GM19467 (cell line): ENCODE measurements around the gene PTAR1.

Experiments used
- ATAC-seq: cut with Tn5 transposase; IDR thresholded peaks from one replicate; pipeline ENCODE4 v1.9.1; 2021; ENCODE audit warnings: mild to moderate bottlenecking, moderate library complexity; ENCODE audit not compliant: unreplicated experiment

The PTAR1 gene

DNA sequence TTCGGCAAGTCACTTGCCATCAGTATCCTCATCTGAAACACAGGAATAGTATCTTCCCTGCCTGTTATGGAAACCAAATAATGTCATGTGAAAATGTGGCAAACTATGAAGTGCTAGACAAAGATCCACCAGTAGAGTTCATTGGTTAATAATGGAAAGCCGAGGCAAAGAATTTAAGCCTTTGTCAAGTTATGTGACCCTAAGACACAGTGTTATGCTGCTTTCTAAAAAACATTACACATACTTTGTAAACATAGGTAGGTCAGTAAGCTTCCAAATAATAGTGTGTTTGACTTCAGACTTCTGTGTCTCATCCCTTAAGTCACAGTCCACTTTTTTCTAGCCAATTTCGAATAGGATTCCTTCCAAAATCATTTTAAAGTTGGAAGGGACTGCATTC is 6.0 kb downstream of the PTAR1 start:
- no peak for ATAC-seq

DNA sequence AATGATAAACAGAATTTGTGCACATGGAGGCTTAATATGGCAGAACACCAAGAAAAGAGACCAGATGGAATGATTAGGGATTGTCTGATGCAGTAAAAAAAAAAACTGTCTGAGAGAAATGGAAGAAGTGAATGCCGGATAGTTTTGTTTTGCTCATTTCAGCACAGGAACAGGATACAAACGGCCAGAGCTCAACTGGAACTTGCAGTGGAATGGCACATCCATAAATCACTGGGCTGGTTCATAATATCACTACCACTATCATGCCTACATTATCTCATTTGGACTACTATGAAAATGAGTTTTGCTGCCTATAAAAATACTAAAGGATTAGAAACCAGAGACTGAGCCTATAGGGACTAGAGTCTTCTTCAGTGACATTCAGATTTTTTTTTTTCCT is 9.7 kb downstream of the PTAR1 start:
- ATAC-seq = no peak

DNA sequence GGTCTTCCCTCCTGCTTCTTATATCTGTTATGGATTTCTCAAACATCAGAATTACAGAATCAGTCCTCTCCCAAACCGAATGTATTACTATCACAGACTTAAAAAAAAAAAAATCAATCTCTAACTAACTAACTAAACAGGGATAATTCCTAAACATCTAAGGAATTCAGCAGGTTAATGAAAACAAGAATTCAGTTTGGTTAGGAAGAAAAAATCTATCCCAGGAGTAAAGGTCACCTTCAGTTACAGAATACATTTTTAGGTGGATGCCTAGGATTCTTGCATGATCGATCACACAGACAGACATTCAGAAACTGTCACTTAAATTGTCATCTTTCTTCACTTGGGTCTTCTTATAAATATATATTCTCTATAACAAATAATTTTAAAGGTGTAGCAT is 11.5 kb downstream of the PTAR1 start:
- ATAC-seq = no peak

DNA sequence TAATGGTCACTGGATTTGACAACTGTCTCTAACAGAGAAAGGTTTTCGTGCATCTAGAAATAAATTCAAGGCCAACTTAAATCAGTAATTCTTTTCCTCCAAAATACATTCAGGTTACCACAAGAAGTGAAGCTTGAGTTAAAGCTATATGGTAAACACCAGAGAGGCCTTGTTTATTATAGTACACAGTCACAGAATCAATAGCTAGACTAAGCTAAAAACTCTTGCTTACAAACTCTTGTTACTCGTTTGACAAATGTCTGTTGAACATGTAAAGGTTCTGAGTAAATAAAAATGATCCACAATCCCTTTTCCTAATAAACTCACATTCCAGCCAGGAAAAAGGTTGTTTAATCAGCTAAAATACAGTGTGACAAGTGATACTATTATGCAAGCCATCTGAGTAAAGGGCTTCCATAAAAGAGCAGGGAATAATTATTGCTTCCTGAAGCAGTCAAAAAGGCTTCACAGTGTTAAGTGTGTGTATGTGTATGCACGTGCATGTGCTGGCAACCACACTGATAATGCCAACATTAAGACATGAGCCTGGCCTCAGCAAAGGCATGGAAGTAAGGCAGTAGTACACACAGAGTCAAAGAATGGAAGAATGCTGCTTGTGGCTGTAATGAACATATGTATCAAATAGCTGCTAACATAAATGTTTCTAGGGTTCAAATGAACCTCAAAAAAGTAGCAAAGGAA is 12.8 kb downstream of the PTAR1 start:
- no peak for ATAC-seq

DNA sequence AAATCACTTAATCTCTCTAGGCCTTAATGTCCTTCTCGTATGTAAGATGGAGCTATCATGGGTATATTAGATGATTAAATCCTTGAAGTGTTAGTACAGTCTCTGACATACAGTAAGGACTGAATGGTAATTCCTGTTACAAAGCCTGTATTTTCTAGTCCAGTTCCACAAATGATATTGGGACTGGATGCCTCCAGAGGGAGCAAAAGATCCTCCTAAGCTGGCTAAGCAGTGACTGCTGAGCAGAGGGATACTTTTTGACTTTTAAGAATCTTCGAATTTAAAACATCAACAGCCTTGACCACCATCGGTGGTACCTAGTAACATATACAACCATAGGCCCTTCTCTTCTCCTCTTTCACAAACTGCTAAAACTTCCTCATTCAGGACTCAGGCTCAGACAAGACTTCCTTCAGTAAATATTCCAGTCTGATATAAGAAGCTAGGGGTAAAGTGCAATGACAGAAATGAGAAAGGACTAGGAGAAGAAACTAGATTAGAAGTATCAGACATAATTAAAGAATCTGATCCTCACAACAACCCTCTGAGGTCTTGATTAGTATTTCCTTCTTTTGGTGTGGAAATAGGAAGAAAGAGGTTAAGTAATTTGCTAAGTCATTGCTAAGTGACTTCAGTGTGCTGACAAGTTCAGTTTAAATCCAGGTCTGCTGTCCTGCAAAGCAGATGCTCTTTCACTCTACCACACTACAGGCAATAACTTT is 13.9 kb downstream of the PTAR1 start:
- ATAC-seq = no peak

DNA sequence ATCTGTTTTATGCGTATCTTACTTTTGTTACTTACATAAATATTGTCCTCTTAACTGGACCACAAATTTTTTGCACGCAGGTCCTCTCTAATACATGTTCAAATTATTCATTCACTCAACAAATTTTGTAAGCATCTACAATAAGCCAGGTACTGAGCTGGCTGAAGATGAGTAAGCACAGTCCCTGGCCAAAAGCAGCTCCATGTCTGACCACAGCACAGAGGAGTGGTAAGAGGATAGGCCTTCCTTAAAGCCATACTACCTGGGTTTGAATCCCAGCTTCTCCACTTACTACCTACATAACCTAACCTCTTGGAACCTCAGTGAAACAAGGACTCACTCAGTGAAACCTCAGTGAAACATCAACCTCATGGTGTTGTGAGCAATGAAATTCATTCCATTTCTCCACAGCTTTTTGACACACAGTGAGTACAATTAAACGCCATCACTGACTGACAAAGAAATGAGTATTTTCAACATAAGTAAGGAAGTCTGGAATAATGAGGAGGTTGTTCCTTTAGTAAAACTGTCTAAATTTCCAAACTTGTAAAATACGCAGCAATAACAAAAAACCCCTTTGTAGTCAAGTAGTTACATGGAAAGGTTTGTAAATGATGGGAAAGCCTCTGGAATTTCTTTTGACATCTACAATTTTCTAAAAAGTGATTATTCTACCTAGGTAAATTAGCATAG is 15.0 kb downstream of the PTAR1 start:
- ATAC-seq = no peak

DNA sequence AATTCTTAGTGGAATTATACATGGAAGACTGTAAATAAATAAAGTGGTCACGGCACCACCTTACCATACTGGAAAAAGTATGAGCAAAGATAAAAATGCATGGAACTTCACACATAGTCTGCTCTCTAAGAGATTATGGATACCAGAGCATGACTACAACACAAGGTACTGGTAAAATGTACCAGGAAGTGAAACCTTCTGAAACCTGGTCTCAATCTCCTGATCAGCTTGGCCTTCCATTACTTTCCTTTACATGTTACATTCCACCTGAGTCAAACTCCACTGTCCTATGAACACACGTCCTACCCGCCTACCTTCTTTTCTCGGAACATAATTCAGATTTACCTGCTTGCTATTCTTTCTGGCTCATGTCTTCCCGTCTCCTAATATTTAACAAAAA is 15.9 kb downstream of the PTAR1 start:
- no peak for ATAC-seq

DNA sequence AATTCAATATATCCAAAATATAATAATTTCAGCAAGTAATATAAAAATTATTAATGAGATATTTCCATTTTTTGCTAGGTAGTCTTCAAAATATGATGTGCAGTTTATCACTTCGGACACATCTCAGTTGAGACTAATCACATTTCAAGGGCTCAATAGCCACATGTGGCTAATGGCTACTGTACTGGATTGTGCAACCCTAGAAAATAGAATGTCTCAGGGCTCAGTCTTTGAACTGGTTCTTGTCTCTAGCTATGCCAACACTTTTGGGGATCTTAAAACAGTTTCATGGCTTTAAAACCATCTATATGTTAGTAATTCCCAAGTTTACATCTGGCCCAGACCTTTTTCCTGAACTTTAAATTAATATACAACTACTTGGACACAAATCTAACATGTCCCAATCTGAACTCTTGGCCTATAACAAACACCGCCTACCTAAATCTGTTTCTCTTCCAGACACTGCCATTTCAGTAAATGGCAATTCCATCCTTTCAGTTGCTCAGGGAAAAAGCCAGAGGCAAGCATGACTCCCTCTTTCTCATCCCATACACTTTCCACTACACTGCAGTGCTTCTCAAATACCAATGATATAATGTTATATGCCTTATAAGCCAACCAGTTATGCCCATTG is 18.8 kb downstream of the PTAR1 start:
- no peak for ATAC-seq

DNA sequence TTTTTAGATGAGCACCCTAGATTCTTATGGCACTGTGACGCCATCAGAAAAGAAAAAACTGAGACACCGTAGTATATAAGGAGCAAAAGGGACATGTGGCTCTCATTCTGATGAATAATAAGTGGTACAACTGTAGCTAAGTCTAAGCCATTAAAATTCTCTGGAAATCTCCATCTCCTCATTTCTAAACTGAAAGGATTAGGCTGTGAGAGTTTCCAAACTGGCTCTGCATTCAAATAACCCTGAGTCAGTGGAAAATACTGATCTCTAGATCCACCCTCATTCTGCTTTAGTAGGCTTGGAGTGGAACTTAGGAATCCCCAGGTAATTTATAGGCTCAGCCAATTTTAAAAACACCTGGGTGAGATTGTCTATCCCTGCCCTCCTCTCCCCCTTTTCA is 28.5 kb downstream of the PTAR1 start:
- no peak for ATAC-seq

DNA sequence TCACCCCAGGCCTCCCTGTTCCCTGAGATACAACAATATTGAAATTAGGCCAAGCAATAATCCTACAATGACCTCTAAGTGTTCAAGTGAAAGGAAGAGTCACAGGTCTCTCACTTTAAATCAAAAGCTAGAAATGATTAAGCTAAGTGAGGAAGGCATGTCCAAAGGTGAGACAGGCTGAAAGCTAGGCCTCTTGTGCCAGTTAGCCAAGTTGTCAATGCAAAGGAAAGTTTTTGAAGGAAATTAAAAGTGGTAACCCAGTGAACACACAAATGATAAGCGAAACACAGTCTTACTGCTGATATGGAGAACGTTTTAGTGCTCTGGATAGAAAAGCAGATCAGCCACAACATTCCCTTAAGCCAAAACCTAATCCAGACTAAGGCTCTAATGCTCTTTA is 39.8 kb downstream of the PTAR1 start:
- no peak for ATAC-seq

DNA sequence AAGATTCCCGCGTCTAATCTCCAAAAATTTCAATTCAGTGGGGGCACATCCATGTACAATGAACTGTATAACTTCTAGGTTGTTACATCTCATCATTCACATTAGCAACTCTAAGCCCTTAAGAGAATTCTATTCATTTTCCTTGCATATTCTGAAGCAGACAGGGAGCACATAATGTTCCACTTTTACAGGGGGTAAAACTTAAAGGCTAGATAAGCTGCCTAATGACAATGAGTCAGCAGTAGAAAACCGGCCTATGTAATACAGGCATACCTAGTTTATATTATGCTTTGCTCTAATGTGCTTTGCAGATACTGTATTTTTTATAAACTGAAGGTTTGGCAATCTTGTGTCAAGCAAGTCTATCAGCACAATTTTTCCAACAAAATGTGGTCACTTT is 40.4 kb downstream of the PTAR1 start:
- no peak for ATAC-seq

DNA sequence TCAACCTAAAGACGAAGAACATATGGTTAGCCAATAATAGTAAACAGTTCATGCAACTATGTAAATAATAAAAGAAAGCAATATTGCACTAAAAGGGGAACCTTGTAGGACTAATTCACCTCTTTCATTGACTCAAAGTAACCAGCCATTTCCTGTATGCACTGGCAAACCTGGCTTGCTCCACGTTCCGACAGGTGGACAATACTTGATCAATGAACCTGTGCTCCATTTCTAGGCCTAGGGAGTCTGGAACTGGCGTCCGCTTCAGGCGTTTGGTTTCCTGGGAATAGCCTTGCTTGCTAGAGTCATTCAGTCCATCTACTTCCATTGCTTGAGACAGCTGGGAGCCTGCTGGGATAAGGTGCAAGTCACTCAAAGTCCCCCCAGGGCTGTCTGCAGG is 41.6 kb downstream of the PTAR1 start:
- ATAC-seq = no peak

DNA sequence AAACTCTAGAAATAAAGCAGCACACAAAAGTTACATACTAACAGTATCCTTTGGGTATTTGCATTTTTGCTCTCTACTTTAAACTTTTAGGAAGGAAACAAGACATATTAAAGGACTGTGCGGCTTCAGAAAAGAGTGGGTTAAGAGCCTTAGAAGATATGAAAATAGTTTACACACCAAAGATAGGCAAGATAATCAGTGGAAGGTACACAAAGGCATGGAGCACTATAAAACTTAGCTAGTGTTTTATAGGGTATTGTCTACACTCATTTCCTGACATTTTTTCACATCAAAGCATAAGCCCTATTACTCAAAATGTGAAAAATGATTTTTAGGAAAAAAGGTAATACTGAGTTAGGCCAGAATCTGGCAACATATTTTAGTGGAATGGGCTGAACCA is 44.0 kb downstream of the PTAR1 start:
- no peak for ATAC-seq

DNA sequence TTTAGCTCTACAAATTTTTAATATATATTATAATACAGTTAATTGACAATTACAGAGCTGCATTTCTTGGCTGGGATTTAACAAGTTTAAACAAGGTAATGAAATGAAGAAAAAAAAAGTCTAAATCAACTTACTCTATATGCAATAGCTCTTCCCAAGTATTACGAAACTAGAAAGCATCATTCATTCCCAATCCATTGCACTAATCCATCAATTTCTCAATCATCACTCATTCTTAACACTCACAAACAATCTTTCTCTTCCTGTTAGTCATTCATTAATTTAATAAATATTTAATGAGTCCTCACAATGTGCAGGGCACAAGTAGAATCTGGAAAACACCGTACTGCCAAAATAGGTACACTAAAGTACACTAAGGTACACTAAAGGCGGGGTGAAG is 44.7 kb downstream of the PTAR1 start:
- no peak for ATAC-seq

DNA sequence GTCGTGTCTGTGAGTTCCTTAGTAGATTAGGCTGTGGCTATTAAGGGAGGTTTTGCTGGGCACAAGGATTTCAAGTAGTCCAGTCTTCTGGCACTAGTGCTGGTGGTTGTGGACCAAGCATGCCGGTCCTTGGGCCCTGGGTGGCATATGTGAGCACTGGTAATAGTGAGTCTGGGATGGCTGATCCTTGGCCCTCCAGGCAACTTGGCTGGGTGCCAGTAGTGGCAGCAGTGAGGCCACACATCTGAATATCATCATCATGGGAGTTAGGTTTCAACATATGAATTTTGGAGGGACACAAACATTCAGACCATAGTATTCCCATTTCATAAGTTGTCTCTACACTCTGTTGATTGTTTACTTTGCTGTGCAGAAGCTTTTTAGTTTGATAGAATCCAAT is 62.3 kb downstream of the PTAR1 start:
- ATAC-seq = no peak

DNA sequence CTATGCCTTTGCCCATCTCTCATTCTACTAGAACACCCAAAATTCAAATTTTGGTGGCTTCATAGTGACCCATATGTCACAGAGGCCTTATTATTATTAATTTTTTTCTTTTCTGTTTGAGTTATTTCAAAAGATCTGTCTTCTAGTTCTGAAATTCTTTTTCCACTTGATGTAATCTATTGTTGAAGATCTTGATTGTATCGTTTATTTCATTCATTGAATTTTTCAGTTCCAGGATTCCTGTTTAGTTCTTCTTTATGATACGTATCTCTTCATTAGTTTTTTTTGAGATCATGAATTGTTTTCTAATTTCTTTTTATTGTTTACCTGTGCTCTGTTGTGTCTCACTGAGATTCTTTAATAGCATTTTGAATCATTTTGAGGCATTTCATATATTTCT is 63.0 kb downstream of the PTAR1 start:
- no peak for ATAC-seq

DNA sequence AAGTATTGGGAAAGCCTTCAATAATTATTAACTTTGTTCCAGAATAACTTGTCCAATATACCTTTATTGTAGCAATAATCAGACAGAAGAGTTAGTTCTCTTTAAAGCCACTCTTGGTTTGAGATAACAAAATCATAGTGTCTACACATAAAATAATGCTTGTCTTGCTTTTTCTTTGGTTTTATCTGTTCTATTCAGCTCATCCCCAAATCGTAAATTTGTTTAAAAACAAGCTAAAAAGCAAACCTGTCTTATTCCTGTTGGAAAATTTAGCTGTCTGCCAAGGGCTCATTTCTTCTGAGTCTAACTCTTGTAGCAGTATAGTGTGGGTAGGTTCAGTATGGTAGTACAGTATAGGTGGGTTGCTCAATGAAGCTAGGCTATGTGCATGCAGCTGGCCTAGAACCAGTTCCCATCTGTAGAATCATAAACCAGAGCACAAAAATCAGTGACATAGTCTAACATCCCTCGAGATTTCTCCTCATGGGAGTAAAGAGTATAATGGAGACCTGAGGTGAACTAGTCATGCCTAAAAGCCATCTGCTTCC is 69.7 kb downstream of the PTAR1 start:
- ATAC-seq = no peak

DNA sequence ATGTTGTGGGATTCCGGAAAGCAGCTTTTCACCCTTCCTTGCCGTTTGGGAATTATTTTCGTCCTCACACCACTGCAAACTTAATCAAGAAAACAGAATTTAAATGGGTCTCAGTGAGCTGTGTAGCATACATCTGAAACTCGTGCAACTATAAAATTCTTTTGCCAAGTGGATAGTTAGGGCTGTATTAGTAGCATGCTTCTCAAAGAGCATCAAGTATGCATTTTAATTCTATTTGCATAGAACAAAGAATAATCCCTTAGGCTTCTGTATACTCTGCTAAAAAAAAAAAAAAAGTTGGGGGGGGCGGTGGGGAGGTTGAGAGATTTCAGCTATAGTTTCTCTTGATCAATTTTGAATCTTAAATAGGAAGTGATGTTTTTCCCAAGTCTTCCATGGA is 75.9 kb downstream of the PTAR1 start:
- no peak for ATAC-seq

DNA sequence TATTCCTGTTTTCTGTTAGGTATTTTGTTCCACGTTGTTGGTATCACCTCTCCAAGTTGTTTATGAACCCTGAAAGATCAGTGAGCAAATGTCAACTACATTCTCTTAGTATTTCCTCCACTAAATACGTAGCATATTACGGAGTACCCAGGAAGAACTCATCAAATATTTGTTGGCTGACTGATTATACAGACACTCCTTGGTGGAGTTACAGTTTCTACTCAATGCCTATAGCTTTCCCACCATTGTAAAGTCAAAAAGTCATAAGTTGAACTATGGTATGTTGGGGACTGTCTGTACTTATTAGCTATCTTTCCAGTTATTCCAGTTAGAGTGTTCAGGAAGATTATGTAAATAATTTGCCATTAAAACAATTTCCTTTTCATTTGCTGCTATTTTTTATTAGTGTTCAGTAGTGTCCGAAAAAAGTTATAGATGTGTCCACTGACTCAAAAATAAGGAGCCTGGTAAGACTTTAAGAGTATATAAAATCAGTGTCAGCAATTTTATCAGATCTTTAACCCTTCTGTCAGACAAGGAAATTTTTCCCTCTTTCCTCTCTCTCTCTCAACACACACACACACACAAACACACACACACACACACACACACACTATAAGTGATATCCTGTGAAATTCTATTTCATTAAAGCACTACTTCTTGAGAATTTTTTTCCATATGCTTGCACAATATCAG is 80.8 kb downstream of the PTAR1 start:
- ATAC-seq = no peak

DNA sequence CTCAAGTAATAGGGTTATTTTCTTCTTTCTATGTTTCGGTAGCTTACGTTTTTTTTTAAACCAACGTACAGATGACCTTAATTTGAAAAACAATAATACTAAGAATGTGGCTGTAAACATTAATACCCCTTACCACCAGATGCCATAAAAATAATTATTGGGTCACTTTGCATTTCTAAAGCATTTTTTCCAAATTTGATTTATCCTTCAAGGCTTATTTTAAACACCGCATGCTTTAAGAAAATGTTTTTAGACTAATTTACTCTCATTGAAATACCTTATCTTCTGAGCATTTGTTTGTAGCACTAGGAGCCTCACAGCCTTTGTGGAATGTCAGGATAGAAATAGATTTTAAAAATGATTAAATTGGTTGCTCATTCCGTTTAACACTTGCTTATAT is 81.9 kb downstream of the PTAR1 start:
- ATAC-seq = no peak

DNA sequence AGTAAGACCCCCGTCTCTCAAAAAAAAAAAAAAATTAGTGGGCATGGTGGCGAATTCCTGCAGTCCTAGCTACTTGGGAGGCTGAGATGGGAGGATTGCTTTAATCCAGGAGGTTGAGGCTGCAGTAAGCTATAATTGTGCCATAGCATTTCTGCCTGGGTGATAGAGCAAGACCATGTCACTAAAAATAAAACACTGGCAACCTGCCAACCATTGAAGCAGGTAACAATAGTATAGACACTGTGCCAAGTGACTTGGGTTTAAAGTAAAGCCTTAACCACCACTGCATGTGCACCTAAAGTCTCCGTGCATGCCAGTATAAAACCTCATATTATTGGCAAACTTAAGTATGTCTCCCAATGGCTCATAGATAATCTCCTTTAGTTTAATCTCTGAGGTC is 84.2 kb downstream of the PTAR1 start:
- ATAC-seq = no peak
